A549 (cell line): ENCODE measurements around the gene PPP2R5A.

ENCODE experiments used
- EP300 ChIP-seq, 2 experiments: fragments of >200 bp; sonication (Bioruptor Twin); formaldehyde crosslinking; IDR thresholded peaks; 2 replicates in 1 of 2; 3 replicates in 1 of 2; pipeline ENCODE4 v1.6.1; 2016 to 2017
- ESRRA ChIP-seq: fragments of 150-350 bp; IDR thresholded peaks from 2 replicates; pipeline ENCODE4 v1.6.1; 2014; ENCODE audit warnings: mild to moderate bottlenecking, low read length, borderline replicate concordance
- JUN ChIP-seq, 2 experiments: fragments of >200 bp; sonication (Bioruptor Twin); formaldehyde crosslinking; IDR thresholded peaks; 2 replicates in 1 of 2; 3 replicates in 1 of 2; pipeline ENCODE4 v1.6.1; 2016 to 2017
- TF ChIP-seq, protein P1 (sequence below): fragments of >200 bp; sonication (Bioruptor Twin); formaldehyde crosslinking; IDR thresholded peaks from 3 replicates; pipeline ENCODE4 v1.5.1; 2016

- TF ChIP-seq, protein P1, sequence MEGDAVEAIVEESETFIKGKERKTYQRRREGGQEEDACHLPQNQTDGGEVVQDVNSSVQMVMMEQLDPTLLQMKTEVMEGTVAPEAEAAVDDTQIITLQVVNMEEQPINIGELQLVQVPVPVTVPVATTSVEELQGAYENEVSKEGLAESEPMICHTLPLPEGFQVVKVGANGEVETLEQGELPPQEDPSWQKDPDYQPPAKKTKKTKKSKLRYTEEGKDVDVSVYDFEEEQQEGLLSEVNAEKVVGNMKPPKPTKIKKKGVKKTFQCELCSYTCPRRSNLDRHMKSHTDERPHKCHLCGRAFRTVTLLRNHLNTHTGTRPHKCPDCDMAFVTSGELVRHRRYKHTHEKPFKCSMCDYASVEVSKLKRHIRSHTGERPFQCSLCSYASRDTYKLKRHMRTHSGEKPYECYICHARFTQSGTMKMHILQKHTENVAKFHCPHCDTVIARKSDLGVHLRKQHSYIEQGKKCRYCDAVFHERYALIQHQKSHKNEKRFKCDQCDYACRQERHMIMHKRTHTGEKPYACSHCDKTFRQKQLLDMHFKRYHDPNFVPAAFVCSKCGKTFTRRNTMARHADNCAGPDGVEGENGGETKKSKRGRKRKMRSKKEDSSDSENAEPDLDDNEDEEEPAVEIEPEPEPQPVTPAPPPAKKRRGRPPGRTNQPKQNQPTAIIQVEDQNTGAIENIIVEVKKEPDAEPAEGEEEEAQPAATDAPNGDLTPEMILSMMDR, result no peak
- TF ChIP-seq ESRRA (no peak), EP300 (IDR thresholded peaks at IDR 0.05) (no peak), JUN (IDR thresholded peaks at IDR 0.05) (no peak)
Observed at GRCh38 chr1:212244441-212244840, 40.8 kb upstream of the PPP2R5A start.
